GM23338 (cell line): ENCODE measurements around the gene SP140L.

Experiments used
- CREB1 ChIP-seq: fragments of 250-450 bp; sonication (Bioruptor Pico); IDR thresholded peaks from 2 replicates; pipeline ENCODE4 v1.5.0; 2020; ENCODE audit warnings: low read depth, mild to moderate bottlenecking, moderate library complexity
- CTCF ChIP-seq, 2 experiments: fragments of 200-600 bp in 1 of 2; sonication (generic) in 1 of 2; conservative IDR thresholded peaks; 2 replicates each; pipeline versions ENCODE4 v1.5.1 to v1.6.1; 2016 to 2017; ENCODE audit warnings: antibody characterized with exemption in 2 of 2, low read depth in 2 of 2, mild to moderate bottlenecking in 2 of 2, moderate library complexity in 1 of 2
- EZH2 ChIP-seq: fragments of 200-600 bp; sonication (generic); IDR thresholded peaks from one replicate; pipeline ENCODE4 v1.8.0; 2017; ENCODE audit warnings: antibody characterized with exemption, mild to moderate bottlenecking, low read depth; ENCODE audit not compliant: unreplicated experiment
- EZH2phosphoT487 ChIP-seq: fragments of 200-600 bp; sonication (generic); IDR thresholded peaks from one replicate; pipeline ENCODE4 v1.8.1; 2018; ENCODE audit warnings: antibody characterized with exemption; ENCODE audit not compliant: unreplicated experiment
- POLR2AphosphoS5 ChIP-seq: IDR thresholded peaks from 2 replicates; pipeline ENCODE4 v1.6.1; 2016; ENCODE audit warnings: antibody characterized with exemption, low read depth

GRCh38 chr2:230286048-230286447, 40.9 kb upstream of the SP140L start:
- TF ChIP-seq CTCF (conservative IDR thresholded peaks at IDR 0.05; ENCODE audit: low read depth in 2 of 2) (no peak), CREB1 (CRISPR knock-in tag) (no peak), POLR2AphosphoS5 (no peak), EZH2 (no peak), EZH2phosphoT487 (no peak)
